T-helper 1 cell (primary cell): ENCODE data around the gene SMIM10L1.

Experiments
- DNase-seq, 5 donors: peaks; one replicate each; pipeline ENCODE4 v3.0.0-alpha.2; 2012 to 2020
- total RNA-seq, 4 donors: gene quantifications; one replicate each; lab custom pipeline; 2026; lab: John Stamatoyannopoulos, UW

The SMIM10L1 gene
- total RNA-seq = 15.8 to 38.8 (median 22.7) reads per million in 4 donors

GRCh38 chr12:11171145-11171968 lies at the start of gene SMIM10L1:
Gene SMIM10L1 (plus strand): TSS chr12:11171194. CDS start chr12:11171357, 163 bp downstream.
- peak; percentile 75 to 93 (median 82) for DNase-seq

GRCh38 chr12:11130382-11130781 lies 40.6 kb upstream of the SMIM10L1 start:
- no peak for DNase-seq

- DNase-seq = no peak
Observed at GRCh38 chr12:11130999-11131398, 40.0 kb upstream of the SMIM10L1 start.

- no peak for DNase-seq
Observed at GRCh38 chr12:11133162-11133561, 37.8 kb upstream of the SMIM10L1 start.

GRCh38 chr12:11133816-11134215 lies 37.2 kb upstream of the SMIM10L1 start:
- no peak for DNase-seq

GRCh38 chr12:11134305-11134704 lies 36.7 kb upstream of the SMIM10L1 start, which contains the start of gene TAS2R30:
Gene TAS2R30 (minus strand): TSS chr12:11134644. CDS start chr12:11134244, 400 bp downstream.
- DNase-seq = no peak

GRCh38 chr12:11136075-11136474 lies 34.9 kb upstream of the SMIM10L1 start:
- no peak for DNase-seq

GRCh38 chr12:11143352-11143751 lies 27.6 kb upstream of the SMIM10L1 start:
- no peak for DNase-seq

- no peak for DNase-seq
Observed at GRCh38 chr12:11144297-11144696, 26.7 kb upstream of the SMIM10L1 start.

GRCh38 chr12:11147420-11147819 lies 23.6 kb upstream of the SMIM10L1 start:
- no peak for DNase-seq

GRCh38 chr12:11150832-11151231 lies 20.2 kb upstream of the SMIM10L1 start:
- DNase-seq = no peak

GRCh38 chr12:11152725-11153124 lies 18.3 kb upstream of the SMIM10L1 start:
- no peak for DNase-seq

- DNase-seq = no peak
Observed at GRCh38 chr12:11154400-11154925, 16.5 kb upstream of the SMIM10L1 start.

- no peak for DNase-seq
Observed at GRCh38 chr12:11158885-11159444, 12.0 kb upstream of the SMIM10L1 start.

- DNase-seq = no peak
Observed at GRCh38 chr12:11162502-11162901, 8.5 kb upstream of the SMIM10L1 start.

- DNase-seq = no peak
Observed at GRCh38 chr12:11164384-11164783, 6.6 kb upstream of the SMIM10L1 start.

- DNase-seq = no peak
Observed at GRCh38 chr12:11166300-11166699, 4.7 kb upstream of the SMIM10L1 start.

- DNase-seq = no peak
Observed at GRCh38 chr12:11170810-11171144, 217 bp upstream of the SMIM10L1 start.

- DNase-seq = no peak
Observed at GRCh38 chr12:11171969-11172675, 1.1 kb downstream of the SMIM10L1 start.

- DNase-seq = no peak
Observed at GRCh38 chr12:11174022-11174421, 3.0 kb downstream of the SMIM10L1 start.

GRCh38 chr12:11178250-11178649 lies 7.3 kb downstream of the SMIM10L1 start:
- DNase-seq = no peak

- DNase-seq = no peak
Observed at GRCh38 chr12:11182529-11182928, 11.5 kb downstream of the SMIM10L1 start.

GRCh38 chr12:11183011-11183410 lies 12.0 kb downstream of the SMIM10L1 start:
- no peak for DNase-seq
